DND-41 (cell line): ENCODE results near the gene RIC1.

Experiments
- EZH2 ChIP-seq: IDR thresholded peaks from 3 replicates; pipeline ENCODE4 v1.6.1; 2012; ENCODE audit warnings: borderline replicate concordance, low read depth, mild to moderate bottlenecking, moderate library complexity, low read length, inconsistent platforms; ENCODE audit not compliant: severe bottlenecking
- TF ChIP-seq, protein P1 (sequence below): IDR thresholded peaks from 2 replicates; pipeline ENCODE4 v1.5.1; 2012; ENCODE audit warnings: borderline replicate concordance, low read length, moderate library complexity, mild to moderate bottlenecking; ENCODE audit not compliant: poor library complexity, severe bottlenecking; ENCODE audit errors: extremely low read depth

DNA sequence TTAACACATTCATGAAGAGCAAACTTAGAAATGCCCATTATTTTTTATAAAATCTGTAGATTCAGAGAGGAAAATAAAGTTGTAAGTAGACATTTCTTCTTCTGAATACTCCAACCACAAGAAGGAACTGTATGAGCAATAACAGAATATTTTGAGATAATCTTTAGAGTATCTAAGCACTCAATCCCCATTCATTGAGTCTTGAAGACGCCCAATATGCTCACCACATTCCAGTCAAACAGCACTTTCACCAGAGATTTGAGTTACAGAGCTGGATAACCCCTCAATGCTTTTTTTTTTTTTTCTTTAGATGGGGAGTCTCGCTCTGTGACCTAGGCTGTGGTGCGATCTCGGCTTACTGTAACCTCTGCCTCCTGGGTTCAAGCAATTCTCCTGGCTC lies 14.7 kb upstream of the RIC1 start:
- TF ChIP-seq, protein P1, sequence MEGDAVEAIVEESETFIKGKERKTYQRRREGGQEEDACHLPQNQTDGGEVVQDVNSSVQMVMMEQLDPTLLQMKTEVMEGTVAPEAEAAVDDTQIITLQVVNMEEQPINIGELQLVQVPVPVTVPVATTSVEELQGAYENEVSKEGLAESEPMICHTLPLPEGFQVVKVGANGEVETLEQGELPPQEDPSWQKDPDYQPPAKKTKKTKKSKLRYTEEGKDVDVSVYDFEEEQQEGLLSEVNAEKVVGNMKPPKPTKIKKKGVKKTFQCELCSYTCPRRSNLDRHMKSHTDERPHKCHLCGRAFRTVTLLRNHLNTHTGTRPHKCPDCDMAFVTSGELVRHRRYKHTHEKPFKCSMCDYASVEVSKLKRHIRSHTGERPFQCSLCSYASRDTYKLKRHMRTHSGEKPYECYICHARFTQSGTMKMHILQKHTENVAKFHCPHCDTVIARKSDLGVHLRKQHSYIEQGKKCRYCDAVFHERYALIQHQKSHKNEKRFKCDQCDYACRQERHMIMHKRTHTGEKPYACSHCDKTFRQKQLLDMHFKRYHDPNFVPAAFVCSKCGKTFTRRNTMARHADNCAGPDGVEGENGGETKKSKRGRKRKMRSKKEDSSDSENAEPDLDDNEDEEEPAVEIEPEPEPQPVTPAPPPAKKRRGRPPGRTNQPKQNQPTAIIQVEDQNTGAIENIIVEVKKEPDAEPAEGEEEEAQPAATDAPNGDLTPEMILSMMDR = no peak
- TF ChIP-seq EZH2 = no peak
